ENCODE results near the gene ENOSF1. TPM values are rescaled to one million over a fixed set of nuclear protein-coding genes. Genes with fewer than 3 reads are reported as not detected.

ENOSF1 gene
- polyA plus RNA-seq, 2 of the 4 experiments (the other 2 are of a cell fraction), result 27.3 to 30.0 TPM

GRCh38 chr18:673317-673716 is 39.1 kb downstream of the ENOSF1 start:
- no peaks in the 10 kb centered on the region for H3K9me3 ChIP-seq
- CTCF ChIA-PET, result interaction anchor here (1.4 to 1.6 kb wide), 3 partner anchors 49 to 166 kb away, joined by 3 to 6 read pairs (median 4); no protein-coding TSS in a partner anchor
- FAIRE-seq (no peak), ATAC-seq (no peak), DNase-seq (ENCODE audit: low read depth in 1 of 2, low spot score in 1 of 2) (no peak)
- H3K4me1 ChIP-seq, result 0 out of 3 replicates have a peak, but pooled peaks cover under 1% of the 10 kb centered on the region
- no peak overlapping the region for H3K4me2 ChIP-seq
- TF ChIP-seq MAZ (IDR thresholded peaks at IDR 0.05; ENCODE audit: borderline replicate concordance, low read depth, low read length) (no peak), EHMT2 (IDR thresholded peaks at IDR 0.05; ENCODE audit: low read depth) (no peak), HMGXB4 (CRISPR knock-in tag; IDR thresholded peaks at IDR 0.05; ENCODE audit: borderline replicate concordance) (no peak), FOSL2 (IDR thresholded peaks at IDR 0.05) (no peak), FOSL2 (CRISPR knock-in tag; IDR thresholded peaks at IDR 0.05) (no peak), CTCF (IDR thresholded peaks at IDR 0.05) (no peak), HOXA7 (CRISPR knock-in tag; IDR thresholded peaks at IDR 0.05) (no peak), NR3C1 (IDR thresholded peaks at IDR 0.05) (no peak), RFX5 (IDR thresholded peaks at IDR 0.05) (no peak)
- no peak overlapping the region for H3K27ac ChIP-seq
- no peak overlapping the region for H3K4me3 ChIP-seq
- POLR2A ChIA-PET, result no interaction called here
- WGBS (ENCODE audit: missing lambda C conversion rate), result 84% methylated on average over 3 of the region's 3 CpGs

GRCh38 chr18:671405-671804 is 41.0 kb downstream of the ENOSF1 start:
- no peak for FAIRE-seq
- no peak overlapping the region for H3K27ac ChIP-seq
- no peak overlapping the region for H3K4me3 ChIP-seq
- POLR2A ChIA-PET, result no interaction called here
- H3K9me3 ChIP-seq, result no peaks in the 10 kb centered on the region
- 100% methylated on average over 1 of the region's 1 CpG for WGBS (ENCODE audit: missing lambda C conversion rate)
- H3K4me1 ChIP-seq, result 0 out of 3 replicates have a peak, but pooled peaks cover 3% of the 10 kb centered on the region
- TF ChIP-seq MAZ (IDR thresholded peaks at IDR 0.05; ENCODE audit: borderline replicate concordance, low read depth, low read length) (no peak), ESRRA (IDR thresholded peaks at IDR 0.05; ENCODE audit: borderline replicate concordance, low read length) (no peak), MYC (IDR thresholded peaks at IDR 0.05; ENCODE audit: borderline replicate concordance, low read length) (no peak), KDM5A (IDR thresholded peaks at IDR 0.05) (no peak)
- TF ChIP-seq, protein P1, sequence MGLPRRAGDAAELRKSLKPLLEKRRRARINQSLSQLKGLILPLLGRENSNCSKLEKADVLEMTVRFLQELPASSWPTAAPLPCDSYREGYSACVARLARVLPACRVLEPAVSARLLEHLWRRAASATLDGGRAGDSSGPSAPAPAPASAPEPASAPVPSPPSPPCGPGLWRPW (IDR thresholded peaks at IDR 0.05), result no peak
- H3K4me2 ChIP-seq, result no peak overlapping the region
- no peak for DNase-seq (ENCODE audit: low read depth in 1 of 2, low spot score in 1 of 2)
- CTCF ChIA-PET, result interaction anchor here (1.2 to 1.6 kb wide), 4 partner anchors 12 to 168 kb away, joined by 3 read pairs; no protein-coding TSS in a partner anchor
- no peak for ATAC-seq

GRCh38 chr18:670522-670921 is 41.9 kb downstream of the ENOSF1 start:
- H3K4me3 ChIP-seq, result no peak overlapping the region
- H3K4me2 ChIP-seq, result no peak overlapping the region
- H3K9me3 ChIP-seq, result no peaks in the 10 kb centered on the region
- 0 out of 3 replicates have a peak, but pooled peaks cover 3% of the 10 kb centered on the region for H3K4me1 ChIP-seq
- no peak for DNase-seq (ENCODE audit: low read depth in 1 of 2, low spot score in 1 of 2)
- TF ChIP-seq RCOR1 (IDR thresholded peaks at IDR 0.05; ENCODE audit: low read depth, low read length) (no peak), NPAS2 (CRISPR knock-in tag; IDR thresholded peaks at IDR 0.05; ENCODE audit: borderline replicate concordance) (no peak), ZNF302 (CRISPR knock-in tag; IDR thresholded peaks at IDR 0.05) (no peak), RARB (CRISPR knock-in tag; IDR thresholded peaks at IDR 0.05) (no peak), HMGXB4 (CRISPR knock-in tag; IDR thresholded peaks at IDR 0.05; ENCODE audit: borderline replicate concordance) (no peak), ZSCAN20 (CRISPR knock-in tag; IDR thresholded peaks at IDR 0.05) (no peak), JUN (IDR thresholded peaks at IDR 0.05) (no peak), KDM5A (IDR thresholded peaks at IDR 0.05) (no peak), PHF8 (IDR thresholded peaks at IDR 0.05; ENCODE audit: borderline replicate concordance, low read depth) (no peak), ESRRA (IDR thresholded peaks at IDR 0.05; ENCODE audit: borderline replicate concordance, low read length) (no peak), MAZ (IDR thresholded peaks at IDR 0.05; ENCODE audit: borderline replicate concordance, low read depth, low read length) (no peak), BHLHE40 (IDR thresholded peaks at IDR 0.05; ENCODE audit: low read depth, low read length) (no peak), NR3C1 (IDR thresholded peaks at IDR 0.05) (no peak), HOXB13 (CRISPR knock-in tag; IDR thresholded peaks at IDR 0.05; ENCODE audit: low read depth) (no peak)
- TF ChIP-seq, protein P1 (IDR thresholded peaks at IDR 0.05), result no peak
- no peak; a peak in 1 of 6 replicates for ATAC-seq
- ChIA-PET CTCF (interaction anchor here (0.9 to 1.5 kb wide), 4 partner anchors 11 to 161 kb away, joined by 3 to 5 read pairs (median 3); partner anchors contain the start of gene TYMS), POLR2A (no interaction called here)
- WGBS (ENCODE audit: missing lambda C conversion rate), result 91% methylated on average over 11 of the region's 11 CpGs
- no peak overlapping the region for H3K27ac ChIP-seq
- FAIRE-seq, result no peak

Data from A549 (cell line).